Hepatocyte (in vitro differentiated cells): ENCODE data around the gene PAOX.

Experiments used
- CTCF ChIP-seq: fragments of 200-600 bp; sonication (generic); IDR thresholded peaks from 2 replicates; pipeline ENCODE4 v1.5.1; 2016; ENCODE audit warnings: antibody characterized with exemption, mild to moderate bottlenecking; ENCODE audit not compliant: poor library complexity
- EZH2 ChIP-seq: fragments of 200-600 bp; sonication (generic); IDR thresholded peaks from 2 replicates; pipeline ENCODE4 v1.6.1; 2016; ENCODE audit warnings: antibody characterized with exemption, mild to moderate bottlenecking, borderline replicate concordance

GRCh38 chr10:133349577-133350011 is 29.5 kb upstream of the PAOX start:
- no peak for TF ChIP-seq CTCF
- TF ChIP-seq EZH2 = no peak
